ENCODE results near the gene ERCC6.

- TF ChIP-seq POLR2AphosphoS5 (IDR thresholded peaks at IDR 0.05), result no peak
- TF ChIP-seq CTCF (IDR thresholded peaks at IDR 0.05; ENCODE audit: poor library complexity, severe bottlenecking), result no peak
- TF ChIP-seq SMC3 (conservative IDR thresholded peaks at IDR 0.05; ENCODE audit: poor library complexity), result no peak
- TF ChIP-seq REST (IDR thresholded peaks at IDR 0.05; ENCODE audit: borderline replicate concordance), result no peak
- TF ChIP-seq EP300 (conservative IDR thresholded peaks at IDR 0.05; ENCODE audit: poor library complexity, severe bottlenecking), result no peak
- no peak for TF ChIP-seq EZH2 (IDR thresholded peaks at IDR 0.05; ENCODE audit: borderline replicate concordance, insufficient read depth, low read length, poor library complexity, severe bottlenecking)
- TF ChIP-seq RAD21 (conservative IDR thresholded peaks at IDR 0.05), result no peak
- no peak for TF ChIP-seq TAF1 (IDR thresholded peaks at IDR 0.05; ENCODE audit: low read depth)
These were observed 54.3 kb downstream of the ERCC6 start for GRCh38 chr10:49484486-49485235.
